Stimulated activated naive B cell treated with anti-CD40 and anti-IgM and Interleukin-4, amounts not matched to agents 10 μg/mL and 1 μg/mL and 100 μg/mL, for 72 hours (primary cell): ENCODE data around the gene CELA2A.
"Not testable (repeated sequence)": the region's sequence is repeated elsewhere in the genome, so short reads cannot be mapped to it uniquely, and the experiment has no call there.

Experiments used
- ATAC-seq, 2 donors: fragments of 150-1000 bp; cut with Tn5 transposase; replicated peaks; 2 replicates each; pipeline ENCODE4 v1.10.0; 2021; ENCODE audit warnings: moderate library complexity in 1 of 2
- DNase-seq: peaks from one replicate; pipeline ENCODE4 v3.0.0; 2021
- H3K27ac Mint-ChIP-seq: one replicate; pipeline ENCODE4 v1.8.0; 2022; ENCODE audit warnings: mild to moderate bottlenecking, mixed read lengths
- H3K27me3 Mint-ChIP-seq, 2 donors: one replicate each; pipeline ENCODE4 v1.8.0; 2022; ENCODE audit warnings: mixed read lengths in 2 of 2
- H3K36me3 Mint-ChIP-seq, 2 donors: one replicate each; pipeline ENCODE4 v1.8.0; 2022; ENCODE audit warnings: mixed read lengths in 2 of 2, mild to moderate bottlenecking in 1 of 2
- H3K4me1 Mint-ChIP-seq, 2 donors: one replicate each; pipeline ENCODE4 v1.8.0; 2022; ENCODE audit warnings: mixed read lengths in 2 of 2, mild to moderate bottlenecking in 1 of 2
- H3K4me3 Mint-ChIP-seq, 2 donors: one replicate each; pipeline ENCODE4 v1.8.0; 2022; ENCODE audit warnings: mild to moderate bottlenecking in 2 of 2, mixed read lengths in 2 of 2, moderate library complexity in 1 of 2
- H3K9me3 Mint-ChIP-seq, 2 donors: one replicate each; pipeline ENCODE4 v1.8.0; 2022; ENCODE audit warnings: mixed read lengths in 2 of 2, mild to moderate bottlenecking in 1 of 2

CELA2A gene

GRCh38 chr1:15417059-15417934 is 39.2 kb upstream of the CELA2A start:
- no peaks in the 10 kb centered on the region for H3K27me3 Mint-ChIP-seq
- peak overlapping the region; percentile 67 for H3K27ac Mint-ChIP-seq
- ATAC-seq (peak; percentile 59 to 60), DNase-seq (peak; percentile 29)
- peaks cover 15 to 24% of the 10 kb centered on the region in 2 donors for H3K36me3 Mint-ChIP-seq
- H3K4me3 Mint-ChIP-seq, result peak overlapping the region; percentile 66
- no peaks in the 10 kb centered on the region for H3K9me3 Mint-ChIP-seq
- peaks cover 40 to 61% of the 10 kb centered on the region in 2 donors for H3K4me1 Mint-ChIP-seq

DNA sequence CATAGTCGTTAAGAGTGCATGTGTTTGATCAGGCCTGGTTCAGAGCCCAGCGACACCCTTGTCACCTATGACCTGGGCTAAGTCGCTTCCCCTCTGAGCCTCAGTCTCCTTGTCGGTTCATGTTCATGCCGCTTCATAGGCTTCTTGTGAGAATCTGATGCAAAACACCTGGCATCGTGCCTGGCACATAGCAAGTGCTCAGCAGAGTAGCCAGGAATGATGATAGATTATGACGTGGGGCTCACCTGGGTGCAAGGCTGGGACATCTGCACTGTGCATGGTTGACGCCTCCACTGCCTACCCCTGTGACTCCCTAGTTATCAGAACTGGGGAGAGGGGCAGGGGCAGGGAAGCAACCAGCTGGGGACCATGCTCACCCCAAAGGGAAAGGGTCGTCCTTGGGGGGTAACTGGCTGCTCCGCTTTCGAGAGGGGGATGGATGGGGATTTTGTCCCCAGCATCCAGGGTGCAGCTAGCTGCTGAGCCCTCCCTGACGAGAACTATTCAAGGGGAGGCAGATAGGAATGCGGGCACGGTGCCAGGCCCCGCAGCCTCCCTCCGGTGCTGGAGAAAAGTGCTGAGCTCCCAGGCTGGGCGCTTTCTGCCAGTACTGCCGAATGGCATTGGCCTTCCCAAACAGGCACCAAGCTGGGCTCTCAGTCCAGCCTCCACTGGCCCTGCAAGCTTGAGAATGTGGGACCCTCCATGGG is 37.6 kb upstream of the CELA2A start:
- Mint-ChIP-seq H3K27ac (no peak overlapping the region), H3K9me3 (no peaks in the 10 kb centered on the region), H3K4me3 (no peak overlapping the region), H3K27me3 (no peaks in the 10 kb centered on the region), H3K4me1 (peaks cover 27 to 44% of the 10 kb centered on the region in 2 donors), H3K36me3 (peaks cover 15 to 21% of the 10 kb centered on the region in 2 donors)
- no peak for ATAC-seq
- no peak for DNase-seq

GRCh38 chr1:15420853-15421465 is 35.6 kb upstream of the CELA2A start:
- no peak overlapping the region for H3K27ac Mint-ChIP-seq
- DNase-seq (no peak), ATAC-seq (no peak)
- peaks cover 20 to 24% of the 10 kb centered on the region in 2 donors for H3K4me1 Mint-ChIP-seq
- no peak overlapping the region for H3K4me3 Mint-ChIP-seq
- H3K9me3 Mint-ChIP-seq, result no peaks in the 10 kb centered on the region
- peaks cover 15 to 20% of the 10 kb centered on the region in 2 donors for H3K36me3 Mint-ChIP-seq
- H3K27me3 Mint-ChIP-seq, result no peaks in the 10 kb centered on the region

DNA sequence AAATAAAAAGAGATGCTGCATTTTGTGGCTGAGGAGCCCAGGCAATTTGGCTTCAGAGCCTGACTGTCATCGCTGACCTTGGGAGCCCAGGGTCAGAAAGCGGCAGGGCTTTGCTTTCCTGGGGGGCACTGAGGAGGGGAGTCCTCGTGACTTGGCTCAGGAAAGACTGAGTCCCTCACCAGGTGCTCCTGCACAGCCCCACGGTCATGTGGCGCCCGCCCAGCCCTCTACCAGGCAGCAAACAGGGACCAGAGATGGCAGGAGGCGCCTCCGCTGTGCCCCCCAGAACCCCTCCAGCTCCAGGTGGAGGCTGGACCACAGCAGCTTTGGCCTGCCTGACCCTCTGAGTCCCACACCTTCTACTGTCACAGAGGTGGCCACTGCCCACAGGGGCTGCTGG is 33.7 kb upstream of the CELA2A start:
- DNase-seq (no peak), ATAC-seq (no peak)
- peaks cover 5 to 8% of the 10 kb centered on the region in 2 donors for H3K4me1 Mint-ChIP-seq
- H3K4me3 Mint-ChIP-seq, result no peak overlapping the region
- H3K27ac Mint-ChIP-seq, result no peak overlapping the region
- no peaks in the 10 kb centered on the region for H3K9me3 Mint-ChIP-seq
- no peaks in the 10 kb centered on the region for H3K27me3 Mint-ChIP-seq
- peaks cover 24 to 35% of the 10 kb centered on the region in 2 donors for H3K36me3 Mint-ChIP-seq

DNA sequence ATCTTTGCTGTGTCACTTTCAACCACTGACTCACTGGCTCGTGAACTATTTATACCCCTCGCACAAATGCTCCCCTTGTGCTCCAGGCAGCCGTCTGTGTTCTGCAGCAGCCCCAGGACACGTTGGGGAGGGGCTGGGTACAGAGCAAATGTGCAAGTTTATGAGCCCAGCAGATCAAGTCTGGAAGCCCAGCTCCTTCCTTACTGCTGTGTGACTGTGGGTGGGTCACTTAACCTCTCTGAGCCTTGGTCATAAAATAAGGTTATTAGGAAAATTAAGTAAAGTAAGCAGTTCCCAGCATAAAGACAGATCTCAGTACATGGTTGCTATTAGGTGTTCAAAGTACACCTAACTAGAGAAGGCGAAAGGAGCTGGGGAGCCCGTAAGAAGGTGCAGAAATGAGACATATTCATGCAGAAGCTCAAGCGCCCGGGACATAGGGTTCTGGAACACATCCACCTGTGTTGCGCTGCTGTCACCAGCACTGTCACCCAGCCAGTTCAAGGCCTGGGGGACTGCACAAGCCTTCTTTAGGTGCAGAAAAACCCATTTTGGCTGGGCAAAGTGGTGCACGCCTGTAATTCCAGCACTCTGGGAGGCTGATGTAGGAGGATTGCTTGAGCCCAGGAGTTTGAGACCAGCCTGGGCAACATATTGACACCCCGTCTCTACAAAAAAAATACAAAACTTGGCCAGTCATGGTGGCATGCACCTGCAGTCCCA is 33.0 kb upstream of the CELA2A start:
- Mint-ChIP-seq H3K36me3 (peaks cover 28 to 38% of the 10 kb centered on the region in 2 donors), H3K4me1 (peaks cover 4 to 8% of the 10 kb centered on the region in 2 donors), H3K4me3 (no peak overlapping the region), H3K9me3 (no peaks in the 10 kb centered on the region), H3K27ac (no peak overlapping the region), H3K27me3 (no peaks in the 10 kb centered on the region)
- no peak for DNase-seq
- no peak for ATAC-seq

GRCh38 chr1:15424146-15424667 is 32.3 kb upstream of the CELA2A start:
- H3K36me3 Mint-ChIP-seq, result peaks cover 29 to 38% of the 10 kb centered on the region in 2 donors
- DNase-seq, result no peak
- H3K4me1 Mint-ChIP-seq, result peaks cover 4 to 8% of the 10 kb centered on the region in 2 donors
- H3K27me3 Mint-ChIP-seq, result no peaks in the 10 kb centered on the region
- H3K27ac Mint-ChIP-seq, result no peak overlapping the region
- no peak overlapping the region for H3K4me3 Mint-ChIP-seq
- no peak for ATAC-seq
- no peaks in the 10 kb centered on the region for H3K9me3 Mint-ChIP-seq

GRCh38 chr1:15424981-15425380 is 31.6 kb upstream of the CELA2A start:
- no peak overlapping the region for H3K27ac Mint-ChIP-seq
- H3K4me1 Mint-ChIP-seq, result peaks cover 4 to 8% of the 10 kb centered on the region in 2 donors
- DNase-seq (no peak), ATAC-seq (no peak)
- no peak overlapping the region for H3K4me3 Mint-ChIP-seq
- H3K27me3 Mint-ChIP-seq, result no peaks in the 10 kb centered on the region
- H3K9me3 Mint-ChIP-seq, result no peaks in the 10 kb centered on the region
- peaks cover 26 to 38% of the 10 kb centered on the region in 2 donors for H3K36me3 Mint-ChIP-seq

- Mint-ChIP-seq H3K9me3 (no peaks in the 10 kb centered on the region), H3K4me1 (peaks cover 4 to 8% of the 10 kb centered on the region in 2 donors), H3K4me3 (no peak overlapping the region), H3K27ac (peak overlapping the region; percentile 56), H3K27me3 (no peaks in the 10 kb centered on the region), H3K36me3 (peaks cover 24 to 40% of the 10 kb centered on the region in 2 donors)
- DNase-seq (no peak), ATAC-seq (no peak)
Measured at GRCh38 chr1:15425521-15425920, 31.0 kb upstream of the CELA2A start.

GRCh38 chr1:15425958-15426357 is 30.6 kb upstream of the CELA2A start:
- no peak for DNase-seq
- Mint-ChIP-seq H3K9me3 (no peaks in the 10 kb centered on the region), H3K4me3 (no peak overlapping the region), H3K36me3 (peaks cover 23 to 39% of the 10 kb centered on the region in 2 donors), H3K4me1 (peaks cover 3 to 7% of the 10 kb centered on the region in 2 donors), H3K27me3 (no peaks in the 10 kb centered on the region), H3K27ac (peak overlapping the region; percentile 84)
- no peak for ATAC-seq

GRCh38 chr1:15426492-15427279 is 29.8 kb upstream of the CELA2A start:
- Mint-ChIP-seq H3K4me3 (no peak overlapping the region), H3K27me3 (no peaks in the 10 kb centered on the region), H3K4me1 (peaks cover 0 to 6% of the 10 kb centered on the region in 2 donors), H3K36me3 (peaks cover 15 to 31% of the 10 kb centered on the region in 2 donors), H3K27ac (peak overlapping the region; percentile 84), H3K9me3 (no peaks in the 10 kb centered on the region)
- DNase-seq (no peak), ATAC-seq (no peak)

- Mint-ChIP-seq H3K36me3 (peaks cover 14 to 30% of the 10 kb centered on the region in 2 donors), H3K27ac (no peak overlapping the region), H3K9me3 (no peaks in the 10 kb centered on the region), H3K4me1 (peaks cover 0 to 5% of the 10 kb centered on the region in 2 donors), H3K4me3 (no peak overlapping the region), H3K27me3 (no peaks in the 10 kb centered on the region)
- ATAC-seq (no peak), DNase-seq (no peak)
Measured at GRCh38 chr1:15427280-15427666, 29.3 kb upstream of the CELA2A start.

GRCh38 chr1:15428252-15428651 is 28.3 kb upstream of the CELA2A start:
- not testable (repeated sequence) for DNase-seq, H3K4me1 Mint-ChIP-seq, H3K4me3 Mint-ChIP-seq, H3K9me3 Mint-ChIP-seq, ATAC-seq, H3K27me3 Mint-ChIP-seq
- peaks cover 14 to 33% of the 10 kb centered on the region in 2 donors for H3K36me3 Mint-ChIP-seq
- peak overlapping the region; percentile 42 for H3K27ac Mint-ChIP-seq

- no peak overlapping the region for H3K27ac Mint-ChIP-seq
- no peaks in the 10 kb centered on the region for H3K9me3 Mint-ChIP-seq
- H3K4me3 Mint-ChIP-seq, result no peak overlapping the region
- DNase-seq, result no peak
- peaks cover 14 to 33% of the 10 kb centered on the region in 2 donors for H3K36me3 Mint-ChIP-seq
- no peaks in the 10 kb centered on the region for H3K27me3 Mint-ChIP-seq
- peaks cover 0 to 5% of the 10 kb centered on the region in 2 donors for H3K4me1 Mint-ChIP-seq
- no peak for ATAC-seq
Measured at GRCh38 chr1:15428815-15429435, 27.6 kb upstream of the CELA2A start.
